HCT116 (cell line): ENCODE results near the gene COPA. TPM values are rescaled to one million over a fixed set of nuclear protein-coding genes. Genes with fewer than 3 reads are reported as not detected.
A peak's percentile ranks its signal among the peaks of the same experiment; 100 is the strongest.

ENCODE experiments used
- ATAC-seq: fragments of 200-7000 bp; cut with Tn5 transposase; 2 replicates; pipeline ENCODE4 v1.9.1; 2020; ENCODE audit warnings: mild to moderate bottlenecking, moderate library complexity
- BruUV-seq: library from RNA; stranded (reverse); fragments of 400-500 nt; replicated peaks from 2 replicates; lab custom pipeline; 2021; lab: Mats Ljungman, UMichigan
- CTCF ChIA-PET: fragments of 300-600 bp; sonication (Branson Sonifier 250); formaldehyde crosslinking; loops from one replicate; lab custom pipeline; 2021; ENCODE audit warnings: antibody characterized with exemption; lab: Charles Lee
- POLR2A ChIA-PET: fragments of 300-600, 350-600 bp; sonication (Branson Sonifier 250); formaldehyde crosslinking; loops from one replicate; lab custom pipeline; 2021; ENCODE audit warnings: antibody characterized with exemption; lab: Charles Lee
- RAD21 ChIA-PET, 2 experiments: fragments of 300-600 bp; sonication (Branson Sonifier 250); formaldehyde crosslinking; loops; one replicate each; lab custom pipeline; 2023; ENCODE audit warnings: low total read pairs in 2 of 2; ENCODE audit not compliant: uncharacterized antibody in 2 of 2, unreplicated experiment in 2 of 2, low non-redundant PET in 1 of 2; lab: Charles Lee
- DNase-seq: peaks from one replicate; pipeline ENCODE4 v3.0.0-alpha.2; 2010; ENCODE audit warnings: low read depth, low spot score
- H2AFZ ChIP-seq: fragments of 200-600 bp; shearing (Covaris generic), sonication (generic); 2 replicates; pipeline ENCODE4 v1.6.1; 2017; ENCODE audit warnings: low read depth, mixed run types, mixed read lengths, antibody characterized with exemption, low read length; ENCODE audit not compliant: poor library complexity, severe bottlenecking
- H3K27ac ChIP-seq: 2 replicates; pipeline ENCODE4 v1.5.1; 2012; ENCODE audit warnings: low read depth, low read length
- H3K27me3 ChIP-seq: fragments of 200-600 bp; sonication (generic); 2 replicates; pipeline ENCODE4 v1.6.1; 2016; ENCODE audit warnings: mixed run types, low read length, mixed read lengths; ENCODE audit not compliant: insufficient read depth
- H3K36me3 ChIP-seq, 2 experiments: fragments of 200-500 bp in 1 of 2; fragments of 200-600 bp in 1 of 2; sonication (Bioruptor generic) in 1 of 2; sonication (generic) in 1 of 2; 2 replicates each; pipeline versions ENCODE4 v1.5.1 to v1.6.1; 2014 to 2016; ENCODE audit warnings: low read length in 2 of 2, inconsistent platforms in 1 of 2, mixed read lengths in 1 of 2, mixed run types in 1 of 2; ENCODE audit not compliant: insufficient read depth in 2 of 2, control insufficient read depth in 1 of 2
- H3K4me1 ChIP-seq, 2 experiments: fragments of 200-600 bp in 1 of 2; sonication (generic) in 1 of 2; 2 replicates each; pipeline versions ENCODE4 v1.5.1 to v1.6.1; 2012 to 2017; ENCODE audit warnings: low read length in 2 of 2, inconsistent platforms in 1 of 2, mild to moderate bottlenecking in 1 of 2, mixed read lengths in 1 of 2, mixed run types in 1 of 2, moderate library complexity in 1 of 2; ENCODE audit not compliant: insufficient read depth in 2 of 2, control insufficient read depth in 1 of 2
- H3K4me2 ChIP-seq: fragments of 200-600 bp; sonication (generic); 2 replicates; pipeline ENCODE4 v1.6.1; 2017; ENCODE audit warnings: mixed run types, low read length, mixed read lengths
- H3K4me3 ChIP-seq, 2 experiments: fragments of 200-600 bp in 1 of 2; sonication (generic) in 1 of 2; replicated peaks in 1 of 2; 2 replicates each; pipeline ENCODE4 v1.5.1; 2011 to 2016; ENCODE audit warnings: low read length in 2 of 2, control low read depth in 1 of 2, low read depth in 1 of 2, mild to moderate bottlenecking in 1 of 2, mixed read lengths in 1 of 2, mixed run types in 1 of 2
- H3K79me2 ChIP-seq: fragments of 200-600 bp; sonication (generic); 2 replicates; pipeline ENCODE4 v1.6.1; 2017; ENCODE audit warnings: mild to moderate bottlenecking, mixed run types, low read length, moderate library complexity, mixed read lengths; ENCODE audit not compliant: insufficient read depth
- H3K9ac ChIP-seq: fragments of 200-600 bp; sonication (generic); 2 replicates; pipeline ENCODE4 v1.6.1; 2016; ENCODE audit warnings: low read length, mixed read lengths
- H3K9me2 ChIP-seq: fragments of 200-600 bp; sonication (generic), shearing (Covaris generic); 2 replicates; pipeline ENCODE4 v1.6.1; 2017; ENCODE audit warnings: mixed run types, mild to moderate bottlenecking, moderate library complexity; ENCODE audit not compliant: insufficient read depth
- H3K9me3 ChIP-seq, 2 experiments: fragments of 200-500 bp in 1 of 2; fragments of 200-600 bp in 1 of 2; sonication (Bioruptor generic) in 1 of 2; sonication (generic) in 1 of 2; 2 replicates each; pipeline ENCODE4 v1.6.1; 2014 to 2017; ENCODE audit warnings: low read length in 2 of 2, mixed read lengths in 2 of 2, inconsistent platforms in 1 of 2, low read depth in 1 of 2, mild to moderate bottlenecking in 1 of 2, mixed run types in 1 of 2, moderate library complexity in 1 of 2; ENCODE audit not compliant: control insufficient read depth in 1 of 2, insufficient read depth in 1 of 2
- H4K20me1 ChIP-seq: fragments of 200-600 bp; sonication (generic), shearing (Covaris generic); 2 replicates; pipeline ENCODE4 v1.6.1; 2017; ENCODE audit warnings: mixed run types, mild to moderate bottlenecking, moderate library complexity; ENCODE audit not compliant: insufficient read depth
- ATF3 ChIP-seq: IDR thresholded peaks from 2 replicates; pipeline ENCODE4 v1.6.1; 2012
- CBX3 ChIP-seq: IDR thresholded peaks from 2 replicates; pipeline ENCODE4 v1.6.1; 2012; ENCODE audit warnings: low read depth
- CEBPB ChIP-seq: IDR thresholded peaks from 2 replicates; pipeline ENCODE4 v1.6.1; 2012; ENCODE audit warnings: low read depth
- CTCF ChIP-seq, 3 experiments: fragments of 200-600 bp in 1 of 3; sonication (generic) in 1 of 3; IDR thresholded peaks in 2 of 3; conservative IDR thresholded peaks in 1 of 3; 2 replicates each; pipeline ENCODE4 v1.5.1; 2012 to 2017; ENCODE audit warnings: low read depth in 2 of 3, low read length in 2 of 3, antibody characterized with exemption in 1 of 3, borderline replicate concordance in 1 of 3, control low read depth in 1 of 3, mild to moderate bottlenecking in 1 of 3, mixed read lengths in 1 of 3, mixed run types in 1 of 3, moderate library complexity in 1 of 3; ENCODE audit not compliant: insufficient read depth in 1 of 3
- EZH2 ChIP-seq: fragments of 200-600 bp; sonication (generic); IDR thresholded peaks from 2 replicates; pipeline ENCODE4 v1.6.1; 2017; ENCODE audit warnings: antibody characterized with exemption, mixed run types
- EZH2phosphoT487 ChIP-seq: fragments of 200-600 bp; IDR thresholded peaks from 2 replicates; pipeline ENCODE4 v1.6.1; 2018; ENCODE audit warnings: antibody characterized with exemption, borderline replicate concordance
- POLR2A ChIP-seq: IDR thresholded peaks from 2 replicates; pipeline ENCODE4 v1.7.0; 2011; ENCODE audit warnings: borderline replicate concordance; ENCODE audit not compliant: insufficient read depth, insufficient read length; ENCODE audit errors: extremely low read depth
- POLR2AphosphoS5 ChIP-seq: IDR thresholded peaks from 2 replicates; pipeline ENCODE4 v1.6.1; 2011; ENCODE audit warnings: mild to moderate bottlenecking, low read depth, low read length, moderate library complexity
- SIN3A ChIP-seq: IDR thresholded peaks from 2 replicates; pipeline ENCODE4 v1.6.1; 2012; ENCODE audit warnings: low read depth
- SP1 ChIP-seq: IDR thresholded peaks from 2 replicates; pipeline ENCODE4 v1.6.1; 2012; ENCODE audit warnings: low read depth
- SRF ChIP-seq: IDR thresholded peaks from 2 replicates; pipeline ENCODE4 v1.6.1; 2012; ENCODE audit warnings: low read depth
- TCF7L2 ChIP-seq: IDR thresholded peaks from 2 replicates; pipeline ENCODE4 v1.7.0; 2011; ENCODE audit warnings: borderline replicate concordance, inconsistent platforms; ENCODE audit not compliant: insufficient read depth, insufficient read length; ENCODE audit errors: extremely low read depth
- YY1 ChIP-seq: IDR thresholded peaks from 2 replicates; pipeline ENCODE4 v1.6.1; 2011; ENCODE audit warnings: low read length, low read depth, moderate library complexity, mild to moderate bottlenecking; ENCODE audit not compliant: insufficient replicate concordance; ENCODE audit errors: extremely low read depth
- intact Hi-C: fragments of 100-400 bp; cut with micrococcal nuclease; formaldehyde crosslinking; loops from 2 replicates; pipeline ENCODE4 v1.10.0; 2022
- total RNA-seq: library from RNA; stranded (reverse); gene quantifications from one replicate; pipeline ENCODE4 v1.2.1, GENCODE V29; 2021; ENCODE audit not compliant: unreplicated experiment

The COPA gene
- total RNA-seq, 1 experiment from 2014 or later: 132 TPM

GRCh38 chr1:160342526-160342925, 524 bp downstream of the COPA start:
- Histone ChIP-seq H3K9me2 (no peaks in the 10 kb centered on the region), H3K9me3 (no peaks in the 10 kb centered on the region), H3K4me3 (peak overlapping the region; percentile 89 to 97), H3K27ac (peak overlapping the region; percentile 59), H3K79me2 (peaks cover 72% of the 10 kb centered on the region), H3K4me2 (peak overlapping the region; percentile 76), H3K4me1 (peaks cover 4 to 12% of the 10 kb centered on the region in 2 experiments; a peak in 3 of 4 replicates), H4K20me1 (no peaks in the 10 kb centered on the region), H3K9ac (peak overlapping the region; percentile 77), H3K27me3 (no peaks in the 10 kb centered on the region), H3K36me3 (peaks cover 26 to 29% of the 10 kb centered on the region in 2 experiments), H2AFZ (no peak overlapping the region)
- ATAC-seq: peak; percentile 19
- ChIA-PET POLR2A (no interaction called here), CTCF (no interaction called here), RAD21 (no interaction called here)
- no peak for DNase-seq
- TF ChIP-seq SRF: no peak
- no peak for TF ChIP-seq CEBPB
- no peak for TF ChIP-seq CTCF (IDR thresholded peaks at IDR 0.05 in 2 of 3, conservative IDR thresholded peaks at IDR 0.05 in 1 of 3; ENCODE audit: borderline replicate concordance in 1 of 3, insufficient read depth in 1 of 3, low read depth in 2 of 3, low read length in 2 of 3)
- no peak for TF ChIP-seq TCF7L2
- TF ChIP-seq EZH2phosphoT487: no peak
- no peak for TF ChIP-seq POLR2A
- TF ChIP-seq POLR2AphosphoS5: no peak
- no peak for TF ChIP-seq SP1
- no peak for TF ChIP-seq ATF3
- TF ChIP-seq SIN3A: no peak
- no peak for TF ChIP-seq YY1
- no peak for TF ChIP-seq EZH2
- TF ChIP-seq CBX3: no peak
- BruUV-seq: TSS peak; percentile 82
- intact Hi-C loops: no loop called here
